A673 (cell line): Measurements from ENCODE around the gene ZCCHC3.

Experiments used
- EZH2 ChIP-seq: fragments of 200-600 bp; sonication (generic); IDR thresholded peaks from 2 replicates; pipeline ENCODE4 v1.6.1; 2017; ENCODE audit warnings: borderline replicate concordance, low read depth, mild to moderate bottlenecking, mixed read lengths, antibody characterized with exemption, low read length; ENCODE audit not compliant: poor library complexity, severe bottlenecking
- TF ChIP-seq, protein P1 (sequence below): fragments of 300-800, 200-600 bp; sonication (generic); conservative IDR thresholded peaks from 2 replicates; pipeline ENCODE4 v1.5.1; 2017; ENCODE audit warnings: low read depth, mild to moderate bottlenecking, antibody characterized with exemption, low read length, moderate library complexity, mixed read lengths

DNA sequence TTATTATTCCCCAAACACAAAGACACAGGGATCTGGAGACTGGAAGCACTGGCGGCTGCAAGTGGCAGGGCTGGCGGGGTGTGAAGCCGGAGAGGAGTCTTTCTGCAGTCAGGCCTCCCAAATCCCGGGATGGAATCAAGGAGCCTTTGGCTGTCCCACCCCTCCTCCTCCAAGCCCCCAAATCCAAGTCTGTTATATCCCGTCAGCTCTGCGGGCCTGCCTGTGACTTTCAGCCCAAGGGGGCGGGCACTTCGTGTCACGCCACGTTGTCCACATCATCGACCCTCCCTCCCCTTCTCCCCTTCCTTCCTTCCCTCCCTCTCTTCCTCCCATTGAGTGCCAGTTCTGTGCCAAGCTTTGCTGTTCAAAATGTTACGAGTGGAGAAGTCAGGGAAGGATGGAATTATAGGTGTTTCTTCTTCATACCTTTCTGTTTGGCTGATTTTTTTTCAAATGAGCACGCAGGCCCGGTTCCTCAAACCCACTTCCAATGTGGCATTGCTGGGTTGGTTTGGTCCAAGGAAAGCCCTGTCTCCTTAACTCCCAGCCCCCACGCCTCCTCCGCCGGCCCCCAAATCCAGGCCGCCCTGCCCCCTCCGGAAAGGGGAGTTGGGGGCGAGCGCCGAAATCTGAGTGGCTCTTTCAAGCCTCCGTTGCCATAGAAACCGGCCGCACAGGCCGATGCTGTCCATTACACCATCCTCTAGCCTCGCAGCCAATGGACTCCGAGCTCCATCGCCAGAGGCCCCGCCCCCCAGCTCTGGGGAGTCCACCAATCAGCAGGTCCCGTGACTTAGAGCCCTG is 12.7 kb downstream of the ZCCHC3 start:
- TF ChIP-seq, protein P1, sequence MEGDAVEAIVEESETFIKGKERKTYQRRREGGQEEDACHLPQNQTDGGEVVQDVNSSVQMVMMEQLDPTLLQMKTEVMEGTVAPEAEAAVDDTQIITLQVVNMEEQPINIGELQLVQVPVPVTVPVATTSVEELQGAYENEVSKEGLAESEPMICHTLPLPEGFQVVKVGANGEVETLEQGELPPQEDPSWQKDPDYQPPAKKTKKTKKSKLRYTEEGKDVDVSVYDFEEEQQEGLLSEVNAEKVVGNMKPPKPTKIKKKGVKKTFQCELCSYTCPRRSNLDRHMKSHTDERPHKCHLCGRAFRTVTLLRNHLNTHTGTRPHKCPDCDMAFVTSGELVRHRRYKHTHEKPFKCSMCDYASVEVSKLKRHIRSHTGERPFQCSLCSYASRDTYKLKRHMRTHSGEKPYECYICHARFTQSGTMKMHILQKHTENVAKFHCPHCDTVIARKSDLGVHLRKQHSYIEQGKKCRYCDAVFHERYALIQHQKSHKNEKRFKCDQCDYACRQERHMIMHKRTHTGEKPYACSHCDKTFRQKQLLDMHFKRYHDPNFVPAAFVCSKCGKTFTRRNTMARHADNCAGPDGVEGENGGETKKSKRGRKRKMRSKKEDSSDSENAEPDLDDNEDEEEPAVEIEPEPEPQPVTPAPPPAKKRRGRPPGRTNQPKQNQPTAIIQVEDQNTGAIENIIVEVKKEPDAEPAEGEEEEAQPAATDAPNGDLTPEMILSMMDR, result no peak
- TF ChIP-seq EZH2, result no peak
